IMR-90 (cell line): ENCODE results near the gene LCE1F. TPM values are rescaled to one million over a fixed set of nuclear protein-coding genes. Genes with fewer than 3 reads are reported as not detected.

Experiments
- ATAC-seq: fragments of 200-7000 bp; cut with Tn5 transposase; 2 replicates; pipeline ENCODE4 v1.9.1; 2020; ENCODE audit warnings: low read depth, mild to moderate bottlenecking, moderate library complexity
- BruUV-seq: library from RNA; stranded (reverse); fragments of 400-500 nt; replicated peaks from 2 replicates; lab custom pipeline; 2021; lab: Mats Ljungman, UMichigan
- CTCF ChIA-PET: fragments of 300-600 bp; formaldehyde crosslinking; extraction: SDS; loops from one replicate; lab custom pipeline; 2021; ENCODE audit warnings: antibody characterized with exemption; lab: Yijun Ruan, JAX
- POLR2A ChIA-PET: fragments of 300-600 bp; sonication (Branson Sonifier 250); formaldehyde crosslinking; loops from one replicate; lab custom pipeline; 2022; ENCODE audit warnings: antibody characterized with exemption; ENCODE audit not compliant: unreplicated experiment; lab: Charles Lee
- DNase-seq: peaks from one replicate; pipeline ENCODE4 v3.0.0; 2013
- H2AFZ ChIP-seq: replicated peaks from 2 replicates; pipeline ENCODE3; 2013; ENCODE audit warnings: low read length, mild to moderate bottlenecking; ENCODE audit not compliant: poor library complexity
- H2AK5ac ChIP-seq: 2 replicates; pipeline ENCODE4 v1.6.1; 2013; ENCODE audit warnings: low read depth, low read length, inconsistent platforms
- H2AK9ac ChIP-seq: replicated peaks from 2 replicates; pipeline ENCODE3; 2013; ENCODE audit warnings: mild to moderate bottlenecking, low read depth, low read length, moderate library complexity; ENCODE audit not compliant: poor library complexity
- H2BK120ac ChIP-seq: 2 replicates; pipeline ENCODE4 v1.6.1; 2013; ENCODE audit warnings: low read depth, low read length, inconsistent platforms
- H2BK15ac ChIP-seq: 3 replicates; pipeline ENCODE4 v1.6.1; 2013; ENCODE audit warnings: low read depth, low read length, inconsistent platforms
- H2BK20ac ChIP-seq: 2 replicates; pipeline ENCODE4 v1.6.1; 2013; ENCODE audit warnings: low read depth, mild to moderate bottlenecking, inconsistent platforms, low read length, moderate library complexity
- H2BK5ac ChIP-seq: 2 replicates; pipeline ENCODE4 v1.6.1; 2013; ENCODE audit warnings: mild to moderate bottlenecking, low read depth, low read length, inconsistent platforms; ENCODE audit not compliant: poor library complexity, severe bottlenecking
- H3K14ac ChIP-seq: replicated peaks from 2 replicates; pipeline ENCODE4 v1.6.1; 2013; ENCODE audit warnings: low read depth, low read length, inconsistent platforms
- H3K18ac ChIP-seq: 2 replicates; pipeline ENCODE4 v1.6.1; 2013; ENCODE audit warnings: low read depth, low read length, control low read depth
- H3K23ac ChIP-seq: 2 replicates; pipeline ENCODE4 v1.6.1; 2013; ENCODE audit warnings: low read depth, low read length, inconsistent platforms
- H3K27ac ChIP-seq: 2 replicates; pipeline ENCODE4 v1.5.1; 2013; ENCODE audit warnings: mild to moderate bottlenecking, control low read depth, low read length; ENCODE audit not compliant: insufficient read depth
- H3K27me3 ChIP-seq: 2 replicates; pipeline ENCODE4 v1.6.1; 2013; ENCODE audit warnings: low read length; ENCODE audit not compliant: control insufficient read depth, insufficient read depth
- H3K36me3 ChIP-seq: 2 replicates; pipeline ENCODE4 v1.6.1; 2013; ENCODE audit warnings: low read length, mixed read lengths; ENCODE audit not compliant: control insufficient read depth, insufficient read depth
- H3K4ac ChIP-seq: 2 replicates; pipeline ENCODE4 v1.6.1; 2013; ENCODE audit warnings: low read depth, low read length, inconsistent platforms
- H3K4me1 ChIP-seq: 2 replicates; pipeline ENCODE4 v1.6.1; 2013; ENCODE audit warnings: low read length, mixed read lengths; ENCODE audit not compliant: control insufficient read depth, insufficient read depth
- H3K4me2 ChIP-seq: 2 replicates; pipeline ENCODE4 v1.6.1; 2013; ENCODE audit warnings: low read depth, mild to moderate bottlenecking, control low read depth, low read length, moderate library complexity
- H3K4me3 ChIP-seq: 2 replicates; pipeline ENCODE4 v1.5.1; 2013; ENCODE audit warnings: low read depth, mild to moderate bottlenecking, control low read depth, low read length, moderate library complexity; ENCODE audit not compliant: insufficient read depth
- H3K56ac ChIP-seq: 2 replicates; pipeline ENCODE4 v1.6.1; 2013; ENCODE audit warnings: low read length, inconsistent platforms; ENCODE audit not compliant: insufficient read depth; ENCODE audit errors: extremely low read depth
- H3K79me1 ChIP-seq, 2 experiments: 2 replicates each; pipeline ENCODE4 v1.6.1; 2013; ENCODE audit warnings: low read length in 2 of 2, inconsistent platforms in 1 of 2, low read depth in 1 of 2
- H3K9ac ChIP-seq: 2 replicates; pipeline ENCODE4 v1.6.1; 2013; ENCODE audit warnings: low read depth, low read length, control low read depth
- H3K9me1 ChIP-seq: 2 replicates; pipeline ENCODE4 v1.6.1; 2013; ENCODE audit warnings: low read length, inconsistent platforms; ENCODE audit not compliant: insufficient read depth
- H3K9me3 ChIP-seq: 2 replicates; pipeline ENCODE4 v1.6.1; 2013; ENCODE audit warnings: low read length; ENCODE audit not compliant: control insufficient read depth, insufficient read depth
- H4K20me1 ChIP-seq: 2 replicates; pipeline ENCODE4 v1.6.1; 2013; ENCODE audit warnings: low read length, inconsistent platforms; ENCODE audit not compliant: insufficient read depth
- H4K5ac ChIP-seq: 2 replicates; pipeline ENCODE4 v1.6.1; 2013; ENCODE audit warnings: mild to moderate bottlenecking, low read depth, low read length, control low read depth
- H4K8ac ChIP-seq, 2 experiments: 2 replicates each; pipeline ENCODE4 v1.6.1; 2013; ENCODE audit warnings: low read depth in 2 of 2, low read length in 2 of 2, control low read depth in 1 of 2, inconsistent platforms in 1 of 2
- H4K91ac ChIP-seq: 2 replicates; pipeline ENCODE4 v1.6.1; 2013; ENCODE audit warnings: low read depth, low read length, inconsistent platforms; ENCODE audit not compliant: insufficient read depth
- CTCF ChIP-seq: conservative IDR thresholded peaks from 2 replicates; pipeline ENCODE4 v1.5.1; 2012; ENCODE audit warnings: mild to moderate bottlenecking, low read depth, low read length, improper control_type of control experiment
- FOS ChIP-seq: fragments of 150-350 bp; IDR thresholded peaks from 2 replicates; pipeline ENCODE4 v1.6.1; 2016; ENCODE audit warnings: low read depth, low read length
- MAFK ChIP-seq: IDR thresholded peaks from 2 replicates; pipeline ENCODE4 v1.6.1; 2012; ENCODE audit warnings: low read depth, low read length, improper control_type of control experiment
- WGBS, 2 experiments: methylation state at CpG; one replicate each; pipeline versions ENCODE4 v1.1.5 to v1.1.7; 2013; ENCODE audit warnings: missing lambda C conversion rate in 2 of 2; ENCODE audit not compliant: insufficient read length in 1 of 2; ENCODE audit errors: extremely low coverage in 2 of 2; 5-methylcytosine and 5-hydroxymethylcytosine counted together
- dilution Hi-C: fragments of 300-500 bp; cut with HindIII; formaldehyde crosslinking; loops from one replicate; pipeline ENCODE4 v1.14.3; 2018; ENCODE audit warnings: low sequenced_read_pairs; ENCODE audit not compliant: unreplicated experiment
- in situ Hi-C: fragments of 300-500 bp; cut with MboI; formaldehyde crosslinking; loops from 3 replicates; pipeline ENCODE4 v1.14.3; 2019; ENCODE audit warnings: low sequenced_read_pairs, inconsistent platforms, mixed read lengths
- intact Hi-C: fragments of 100-400 bp; cut with micrococcal nuclease; formaldehyde crosslinking; loops from 2 replicates; pipeline ENCODE4 v1.10.0; 2022
- polyA plus RNA-seq, 3 experiments: library from polyadenylated mRNA; depleted of rRNA; stranded (reverse); fragments of >200 nt; gene quantifications; 2 replicates each; pipeline ENCODE4 v1.2.3, GENCODE V29; 2012; ENCODE audit warnings: low replicate concordance in 1 of 3
- total RNA-seq: library from RNA; depleted of rRNA; stranded (reverse); fragments of >200 nt; gene quantifications from 2 replicates; pipeline ENCODE4 v1.2.3, GENCODE V29; 2012

The LCE1F gene
- total and polyA plus RNA-seq, 2 of the 4 experiments (the other 2 are of a cell fraction), result not detected

- H3K4ac ChIP-seq, result no peak overlapping the region
- H3K14ac ChIP-seq, result no peak overlapping the region
- no peaks in the 10 kb centered on the region for H3K9me1 ChIP-seq
- H2BK15ac ChIP-seq, result no peak overlapping the region
- in situ Hi-C loops, result no loop called here
- ATAC-seq, result no peak
- no peak overlapping the region for H2BK20ac ChIP-seq
- H3K4me1 ChIP-seq, result no peaks in the 10 kb centered on the region
- H4K5ac ChIP-seq, result no peak overlapping the region
- no peak overlapping the region for H3K23ac ChIP-seq
- dilution Hi-C loops, result no loop called here
- no peak for DNase-seq
- ChIA-PET CTCF (no interaction called here), POLR2A (no interaction called here)
- H4K8ac ChIP-seq, result no peak overlapping the region
- no peak overlapping the region for H3K4me3 ChIP-seq
- no peak for TF ChIP-seq FOS
- no peak for TF ChIP-seq CTCF
- TF ChIP-seq MAFK, result peak; percentile 45
- H2AFZ ChIP-seq, result no peak overlapping the region
- no peak overlapping the region for H4K91ac ChIP-seq
- no peaks in the 10 kb centered on the region; the same call in 1 of the 2 replicates for H3K9me3 ChIP-seq
- H3K36me3 ChIP-seq, result no peaks in the 10 kb centered on the region
- H3K18ac ChIP-seq, result no peak overlapping the region
- no TSS peak for BruUV-seq
- no peak overlapping the region for H3K56ac ChIP-seq
- no peaks in the 10 kb centered on the region for H4K20me1 ChIP-seq
- no peak overlapping the region for H3K4me2 ChIP-seq
- no peaks in the 10 kb centered on the region for H3K27me3 ChIP-seq
- no peak overlapping the region for H2BK5ac ChIP-seq
- no peak overlapping the region for H2AK9ac ChIP-seq
- no peaks in the 10 kb centered on the region for H3K79me1 ChIP-seq
- no CpG with 5 or more reads among the region's 1 CpG for WGBS, 2 experiments
- intact Hi-C loops, result no loop called here
- H3K9ac ChIP-seq, result no peak overlapping the region
- H2AK5ac ChIP-seq, result no peak overlapping the region
- no peak overlapping the region for H2BK120ac ChIP-seq
- H3K27ac ChIP-seq, result no peak overlapping the region
Measured at GRCh38 chr1:152801333-152801732, 26.4 kb downstream of the LCE1F start.
